Memory B cell (primary cell): ENCODE measurements around the gene PTPRD.

Experiments used
- ATAC-seq: fragments of 150-1000 bp; cut with Tn5 transposase; 2 replicates; pipeline ENCODE4 v1.10.0; 2021; ENCODE audit warnings: low read depth, mild to moderate bottlenecking, moderate library complexity
- DNase-seq, 2 donors: peaks; one replicate each; pipeline ENCODE4 v3.0.0; 2022; ENCODE audit warnings: low spot score in 2 of 2
- H3K27ac Mint-ChIP-seq: one replicate; pipeline ENCODE4 v1.8.0; 2022; ENCODE audit warnings: mild to moderate bottlenecking, moderate library complexity, mixed read lengths
- H3K27me3 Mint-ChIP-seq: one replicate; pipeline ENCODE4 v1.8.0; 2022; ENCODE audit warnings: mixed read lengths
- H3K36me3 Mint-ChIP-seq: one replicate; pipeline ENCODE4 v1.8.0; 2022; ENCODE audit warnings: mild to moderate bottlenecking, mixed read lengths
- H3K4me1 Mint-ChIP-seq: one replicate; pipeline ENCODE4 v1.8.0; 2022; ENCODE audit warnings: mixed read lengths
- H3K4me3 Mint-ChIP-seq: one replicate; pipeline ENCODE4 v1.8.0; 2022; ENCODE audit warnings: mild to moderate bottlenecking, moderate library complexity, mixed read lengths
- H3K9me3 Mint-ChIP-seq: one replicate; pipeline ENCODE4 v1.8.0; 2022; ENCODE audit warnings: mixed read lengths

PTPRD gene

GRCh38 chr9:8492024-8492423 is 2120.8 kb downstream of the PTPRD start:
- DNase-seq = no peak
- no peaks in the 10 kb centered on the region for H3K36me3 Mint-ChIP-seq
- no peak overlapping the region for H3K4me3 Mint-ChIP-seq
- H3K9me3 Mint-ChIP-seq = no peaks in the 10 kb centered on the region
- no peak overlapping the region for H3K27ac Mint-ChIP-seq
- ATAC-seq = no peak
- no peaks in the 10 kb centered on the region for H3K4me1 Mint-ChIP-seq
- H3K27me3 Mint-ChIP-seq = no peaks in the 10 kb centered on the region

- H3K27ac Mint-ChIP-seq = no peak overlapping the region
- H3K4me3 Mint-ChIP-seq = no peak overlapping the region
- no peaks in the 10 kb centered on the region for H3K36me3 Mint-ChIP-seq
- no peaks in the 10 kb centered on the region for H3K4me1 Mint-ChIP-seq
- H3K9me3 Mint-ChIP-seq = no peaks in the 10 kb centered on the region
- DNase-seq (no peak), ATAC-seq (no peak)
- H3K27me3 Mint-ChIP-seq = no peaks in the 10 kb centered on the region
Observed at GRCh38 chr9:8491563-8491962, 2121.2 kb downstream of the PTPRD start.

- no peak overlapping the region for H3K4me3 Mint-ChIP-seq
- no peak overlapping the region for H3K27ac Mint-ChIP-seq
Observed at GRCh38 chr9:8489835-8490234, 2123.0 kb downstream of the PTPRD start.

GRCh38 chr9:8486095-8486494 is 2126.7 kb downstream of the PTPRD start:
- Mint-ChIP-seq H3K27me3 (no peaks in the 10 kb centered on the region), H3K4me3 (no peak overlapping the region), H3K9me3 (no peaks in the 10 kb centered on the region), H3K4me1 (peaks cover 3% of the 10 kb centered on the region), H3K27ac (no peak overlapping the region), H3K36me3 (no peaks in the 10 kb centered on the region)
- ATAC-seq (no peak), DNase-seq (no peak)

More at GRCh38 chr9:8489835-8490234, 2123.0 kb downstream of the PTPRD start:
- Mint-ChIP-seq H3K36me3 (no peaks in the 10 kb centered on the region), H3K4me1 (no peaks in the 10 kb centered on the region), H3K27me3 (no peaks in the 10 kb centered on the region), H3K9me3 (no peaks in the 10 kb centered on the region)
- ATAC-seq (no peak), DNase-seq (no peak)

- no peaks in the 10 kb centered on the region for H3K27me3 Mint-ChIP-seq
- no peaks in the 10 kb centered on the region for H3K9me3 Mint-ChIP-seq
- ATAC-seq (no peak), DNase-seq (no peak)
- peaks cover 3% of the 10 kb centered on the region for H3K4me1 Mint-ChIP-seq
- no peak overlapping the region for H3K27ac Mint-ChIP-seq
- no peaks in the 10 kb centered on the region for H3K36me3 Mint-ChIP-seq
- no peak overlapping the region for H3K4me3 Mint-ChIP-seq
Observed at GRCh38 chr9:8484597-8485191, 2128.1 kb downstream of the PTPRD start.

- DNase-seq = no peak
- H3K9me3 Mint-ChIP-seq = no peaks in the 10 kb centered on the region
- no peak overlapping the region for H3K27ac Mint-ChIP-seq
- ATAC-seq = no peak
- H3K36me3 Mint-ChIP-seq = no peaks in the 10 kb centered on the region
- no peaks in the 10 kb centered on the region for H3K27me3 Mint-ChIP-seq
- H3K4me3 Mint-ChIP-seq = no peak overlapping the region
- H3K4me1 Mint-ChIP-seq = no peaks in the 10 kb centered on the region
Observed at GRCh38 chr9:8477450-8477849, 2135.4 kb downstream of the PTPRD start.

- ATAC-seq = no peak
- Mint-ChIP-seq H3K4me3 (no peak overlapping the region), H3K36me3 (no peaks in the 10 kb centered on the region), H3K9me3 (no peaks in the 10 kb centered on the region), H3K27me3 (peaks cover 2% of the 10 kb centered on the region), H3K27ac (no peak overlapping the region), H3K4me1 (no peaks in the 10 kb centered on the region)
- DNase-seq = no peak
Observed at GRCh38 chr9:8474937-8475336, 2137.9 kb downstream of the PTPRD start.

- DNase-seq = no peak
- Mint-ChIP-seq H3K27ac (no peak overlapping the region), H3K4me3 (no peak overlapping the region), H3K9me3 (no peaks in the 10 kb centered on the region), H3K4me1 (no peaks in the 10 kb centered on the region), H3K36me3 (no peaks in the 10 kb centered on the region), H3K27me3 (peaks cover 2% of the 10 kb centered on the region)
- no peak for ATAC-seq
Observed at GRCh38 chr9:8473244-8474020, 2139.4 kb downstream of the PTPRD start.

- Mint-ChIP-seq H3K4me3 (no peak overlapping the region), H3K36me3 (no peaks in the 10 kb centered on the region), H3K27ac (no peak overlapping the region), H3K27me3 (peaks cover 2% of the 10 kb centered on the region), H3K4me1 (no peaks in the 10 kb centered on the region), H3K9me3 (no peaks in the 10 kb centered on the region)
- no peak for DNase-seq
- ATAC-seq = no peak
Observed at GRCh38 chr9:8468045-8468637, 2144.7 kb downstream of the PTPRD start.

GRCh38 chr9:8457816-8458215 is 2155.0 kb downstream of the PTPRD start:
- DNase-seq (no peak), ATAC-seq (no peak)
- no peak overlapping the region for H3K4me3 Mint-ChIP-seq
- H3K36me3 Mint-ChIP-seq = no peaks in the 10 kb centered on the region
- no peaks in the 10 kb centered on the region for H3K27me3 Mint-ChIP-seq
- H3K9me3 Mint-ChIP-seq = peaks cover 1% of the 10 kb centered on the region
- no peak overlapping the region for H3K27ac Mint-ChIP-seq
- H3K4me1 Mint-ChIP-seq = no peaks in the 10 kb centered on the region

- Mint-ChIP-seq H3K4me3 (no peak overlapping the region), H3K36me3 (no peaks in the 10 kb centered on the region), H3K27ac (no peak overlapping the region), H3K27me3 (no peaks in the 10 kb centered on the region), H3K9me3 (peaks cover 1% of the 10 kb centered on the region), H3K4me1 (no peaks in the 10 kb centered on the region)
- DNase-seq (no peak), ATAC-seq (no peak)
Observed at GRCh38 chr9:8457055-8457454, 2155.7 kb downstream of the PTPRD start.

- H3K9me3 Mint-ChIP-seq = peaks cover under 1% of the 10 kb centered on the region
- no peaks in the 10 kb centered on the region for H3K27me3 Mint-ChIP-seq
- H3K27ac Mint-ChIP-seq = no peak overlapping the region
- DNase-seq (no peak), ATAC-seq (no peak)
- no peak overlapping the region for H3K4me3 Mint-ChIP-seq
- no peaks in the 10 kb centered on the region for H3K36me3 Mint-ChIP-seq
- H3K4me1 Mint-ChIP-seq = no peaks in the 10 kb centered on the region
Observed at GRCh38 chr9:8456344-8456743, 2156.5 kb downstream of the PTPRD start.

GRCh38 chr9:8450810-8451545 is 2161.8 kb downstream of the PTPRD start:
- H3K36me3 Mint-ChIP-seq = no peaks in the 10 kb centered on the region
- no peak for ATAC-seq
- no peak overlapping the region for H3K27ac Mint-ChIP-seq
- H3K4me1 Mint-ChIP-seq = no peaks in the 10 kb centered on the region
- DNase-seq = no peak
- no peak overlapping the region for H3K4me3 Mint-ChIP-seq
- H3K27me3 Mint-ChIP-seq = peaks cover 1% of the 10 kb centered on the region
- no peaks in the 10 kb centered on the region for H3K9me3 Mint-ChIP-seq

GRCh38 chr9:8448226-8448625 is 2164.6 kb downstream of the PTPRD start:
- Mint-ChIP-seq H3K27me3 (peaks cover 1% of the 10 kb centered on the region), H3K4me3 (no peak overlapping the region), H3K4me1 (no peaks in the 10 kb centered on the region), H3K9me3 (no peaks in the 10 kb centered on the region), H3K27ac (no peak overlapping the region), H3K36me3 (no peaks in the 10 kb centered on the region)
- ATAC-seq = no peak
- DNase-seq = no peak
